ENCODE measurements around the gene EMP3. TPM values are rescaled to one million over a fixed set of nuclear protein-coding genes. Genes with fewer than 3 reads are reported as not detected.

Gene EMP3
- total and polyA plus RNA-seq, 9 of the 15 experiments (the other 6 are each of a cell fraction or from before 2014, with no cell fraction given): 123 to 386 (median 296) TPM

DNA sequence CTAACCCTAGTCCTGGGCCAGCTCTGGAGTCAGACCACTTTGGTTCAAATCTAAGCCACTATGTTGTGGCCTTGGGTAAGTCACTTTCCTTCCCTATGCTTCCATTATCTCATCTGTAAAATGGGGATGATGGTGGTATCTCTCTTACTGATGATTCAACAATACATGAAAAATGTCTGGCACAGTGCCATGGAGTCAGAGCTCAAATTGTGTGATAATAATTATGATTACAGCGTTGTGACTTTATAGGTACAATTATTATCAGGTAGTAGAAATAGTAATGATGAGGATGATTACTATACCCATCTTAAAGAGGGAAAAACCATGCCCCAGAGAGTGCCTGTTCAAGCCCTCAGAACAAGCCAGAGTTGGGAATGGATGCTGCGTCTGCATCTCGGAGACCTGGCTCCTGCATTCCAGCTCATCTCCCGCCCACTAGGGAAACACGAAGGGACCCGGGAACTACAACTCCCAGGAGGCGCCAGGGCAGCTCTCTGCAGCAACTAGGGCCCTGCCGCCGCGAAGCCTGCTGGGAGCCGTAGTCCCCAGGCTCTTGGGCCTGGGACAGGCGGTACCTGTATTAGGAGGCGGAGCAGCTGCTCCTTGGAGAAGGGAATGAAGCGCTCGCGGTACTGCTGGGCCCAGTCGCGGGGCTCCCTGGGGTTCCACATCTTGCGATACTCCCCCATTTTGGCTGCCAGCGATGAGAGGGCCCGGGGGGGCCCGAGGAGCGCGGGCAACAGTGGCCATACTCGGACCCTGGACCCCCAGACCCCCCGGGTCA, 37.6 kb downstream of the EMP3 start (continued):
- no peak; the same call in 1 of the 2 replicates for TF ChIP-seq HMGXB4 (CRISPR knock-in tag; IDR thresholded peaks at IDR 0.05)
- TF ChIP-seq, protein P1, sequence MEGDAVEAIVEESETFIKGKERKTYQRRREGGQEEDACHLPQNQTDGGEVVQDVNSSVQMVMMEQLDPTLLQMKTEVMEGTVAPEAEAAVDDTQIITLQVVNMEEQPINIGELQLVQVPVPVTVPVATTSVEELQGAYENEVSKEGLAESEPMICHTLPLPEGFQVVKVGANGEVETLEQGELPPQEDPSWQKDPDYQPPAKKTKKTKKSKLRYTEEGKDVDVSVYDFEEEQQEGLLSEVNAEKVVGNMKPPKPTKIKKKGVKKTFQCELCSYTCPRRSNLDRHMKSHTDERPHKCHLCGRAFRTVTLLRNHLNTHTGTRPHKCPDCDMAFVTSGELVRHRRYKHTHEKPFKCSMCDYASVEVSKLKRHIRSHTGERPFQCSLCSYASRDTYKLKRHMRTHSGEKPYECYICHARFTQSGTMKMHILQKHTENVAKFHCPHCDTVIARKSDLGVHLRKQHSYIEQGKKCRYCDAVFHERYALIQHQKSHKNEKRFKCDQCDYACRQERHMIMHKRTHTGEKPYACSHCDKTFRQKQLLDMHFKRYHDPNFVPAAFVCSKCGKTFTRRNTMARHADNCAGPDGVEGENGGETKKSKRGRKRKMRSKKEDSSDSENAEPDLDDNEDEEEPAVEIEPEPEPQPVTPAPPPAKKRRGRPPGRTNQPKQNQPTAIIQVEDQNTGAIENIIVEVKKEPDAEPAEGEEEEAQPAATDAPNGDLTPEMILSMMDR (IDR thresholded peaks at IDR 0.05 in 2 of 3, conservative IDR thresholded peaks at IDR 0.05 in 1 of 3; ENCODE audit: insufficient read depth in 2 of 3, low read depth in 1 of 3, low read length in 3 of 3): no peak
- no peak for TF ChIP-seq TRIM28 (IDR thresholded peaks at IDR 0.05)
- no peak for TF ChIP-seq HMG20A (CRISPR knock-in tag; conservative IDR thresholded peaks at IDR 0.05)
- 0 out of 2 replicates have a peak, but pooled peaks have one; percentile 42 for TF ChIP-seq NFIX (CRISPR knock-in tag; IDR thresholded peaks at IDR 0.05; ENCODE audit: low read depth)
- no peak for TF ChIP-seq ZBTB26 (CRISPR knock-in tag; IDR thresholded peaks at IDR 0.05)
- TF ChIP-seq ZBTB7A (IDR thresholded peaks at IDR 0.05; ENCODE audit: borderline replicate concordance, control insufficient read depth, low read depth, low read length): no peak; the same call in 1 of the 2 replicates
- no peak for TF ChIP-seq ZNF507 (tag; conservative IDR thresholded peaks at IDR 0.05)
- no peak for TF ChIP-seq SRSF1 (IDR thresholded peaks at IDR 0.05; ENCODE audit: low read depth, low read length)
- TF ChIP-seq, protein P2, sequence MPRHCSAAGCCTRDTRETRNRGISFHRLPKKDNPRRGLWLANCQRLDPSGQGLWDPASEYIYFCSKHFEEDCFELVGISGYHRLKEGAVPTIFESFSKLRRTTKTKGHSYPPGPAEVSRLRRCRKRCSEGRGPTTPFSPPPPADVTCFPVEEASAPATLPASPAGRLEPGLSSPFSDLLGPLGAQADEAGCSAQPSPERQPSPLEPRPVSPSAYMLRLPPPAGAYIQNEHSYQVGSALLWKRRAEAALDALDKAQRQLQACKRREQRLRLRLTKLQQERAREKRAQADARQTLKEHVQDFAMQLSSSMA (CRISPR knock-in tag; IDR thresholded peaks at IDR 0.05): no peak
- no peak for TF ChIP-seq RBM17 (IDR thresholded peaks at IDR 0.05; ENCODE audit: borderline replicate concordance, low read depth, low read length)
- TF ChIP-seq CREBBP (IDR thresholded peaks at IDR 0.05; ENCODE audit: low read depth, low read length): no peak
- TF ChIP-seq ZNF766 (CRISPR knock-in tag; conservative IDR thresholded peaks at IDR 0.05): peak; percentile 95
- peak; percentile 78; the same call in 1 of the 2 replicates for TF ChIP-seq FOXP1 (CRISPR knock-in tag; IDR thresholded peaks at IDR 0.05)
- TF ChIP-seq STAT5B (CRISPR knock-in tag; IDR thresholded peaks at IDR 0.05): no peak
- no peak for TF ChIP-seq MIER1 (IDR thresholded peaks at IDR 0.05; ENCODE audit: low read depth)
- peak; percentile 95 for TF ChIP-seq ZNF644 (tag; IDR thresholded peaks at IDR 0.05; ENCODE audit: low read depth)
- no peak for TF ChIP-seq HMBOX1 (IDR thresholded peaks at IDR 0.05)
- TF ChIP-seq CXXC5 (CRISPR knock-in tag; IDR thresholded peaks at IDR 0.05): peak; percentile 20
- TF ChIP-seq ZNF12 (CRISPR knock-in tag; IDR thresholded peaks at IDR 0.05): peak; percentile 75; the same call in 1 of the 2 replicates
- no peak for TF ChIP-seq ZNF224 (CRISPR knock-in tag; IDR thresholded peaks at IDR 0.05)
- TF ChIP-seq MCM2 (IDR thresholded peaks at IDR 0.05; ENCODE audit: low read depth): no peak
- TF ChIP-seq SUPT5H (IDR thresholded peaks at IDR 0.05): no peak

Data from K562 (cell line).